ENCODE data around the gene HDAC1.
A peak's percentile ranks its signal among the peaks of the same experiment; 100 is the strongest.
"Not testable (repeated sequence)": the region's sequence is repeated elsewhere in the genome, so short reads cannot be mapped to it uniquely, and the experiment has no call there.

Gene HDAC1

DNA sequence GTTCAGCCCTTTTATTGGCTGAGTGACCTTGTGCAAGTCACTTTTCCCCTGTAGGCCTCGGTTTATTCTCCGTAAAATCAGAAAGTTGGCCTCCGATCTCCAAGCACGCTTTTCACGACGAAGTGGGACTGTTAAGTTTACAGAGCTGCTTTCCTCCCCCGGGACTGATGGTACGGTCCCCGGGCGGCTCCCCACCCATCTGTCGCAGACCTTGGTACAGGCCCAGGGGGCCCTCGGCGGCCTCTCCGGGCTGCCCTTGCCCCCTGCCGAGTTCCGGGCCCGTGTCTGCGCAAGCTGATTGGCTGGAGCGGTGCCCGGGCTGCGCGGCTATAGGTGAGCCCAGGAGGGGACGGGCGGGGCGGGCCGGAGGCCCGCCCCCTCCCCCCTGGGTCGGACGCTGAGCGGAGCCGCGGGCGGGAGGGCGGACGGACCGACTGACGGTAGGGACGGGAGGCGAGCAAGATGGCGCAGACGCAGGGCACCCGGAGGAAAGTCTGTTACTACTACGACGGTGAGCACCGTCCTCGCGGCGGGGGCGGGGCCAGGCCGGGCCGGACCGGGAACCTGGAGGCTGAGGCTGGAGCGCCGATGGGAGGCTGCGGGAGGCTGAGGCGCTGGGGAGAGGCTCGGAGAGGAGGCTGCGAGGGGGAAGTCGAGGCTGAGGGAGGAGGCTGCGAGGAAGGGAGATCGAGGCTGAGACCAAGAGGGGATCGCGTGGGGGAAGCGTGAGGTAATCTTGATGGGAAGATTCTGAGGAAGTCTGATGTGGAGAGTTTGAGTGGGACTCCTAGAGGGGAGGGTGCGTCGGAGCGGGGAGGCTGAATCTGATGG is at the start of gene HDAC1:
Gene HDAC1 (plus strand): TSS at position 376 of the 831 bp plus-strand sequence. CDS start 87 bp downstream, at position 463.
- peak; percentile 99 for DNase-seq

- no peak for DNase-seq
Measured at GRCh38 chr1:32242341-32242851, 49.5 kb upstream of the HDAC1 start.

DNA sequence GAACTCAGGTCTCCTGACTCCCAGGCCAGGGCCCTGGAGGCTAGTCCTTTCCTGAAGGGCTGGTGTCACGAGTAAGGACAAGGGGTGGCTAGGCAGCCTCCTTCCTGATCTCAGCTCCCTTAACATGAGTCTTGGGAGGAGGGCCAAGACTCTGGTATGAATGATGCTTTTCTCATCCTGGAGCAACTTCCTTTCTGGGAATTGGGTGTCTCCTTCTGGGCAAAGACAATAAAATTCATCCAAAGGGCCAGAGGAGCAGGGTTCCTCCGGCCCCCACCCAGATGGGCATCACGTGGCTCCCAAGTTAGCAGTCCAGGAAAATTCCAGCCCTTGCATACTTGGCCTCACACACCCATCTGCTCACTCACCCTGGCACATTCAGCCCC is 45.0 kb upstream of the HDAC1 start, which contains the start of gene FAM167B:
Gene FAM167B (plus strand): TSS at position 335 of the 386 bp plus-strand sequence. CDS start 200 bp downstream, outside the sequence.
- DNase-seq = no peak

GRCh38 chr1:32247452-32247851 is 44.4 kb upstream of the HDAC1 start:
- no peak for DNase-seq

- peak; percentile 80 to 82 for DNase-seq
Measured at GRCh38 chr1:32247983-32248889, 43.6 kb upstream of the HDAC1 start.

- DNase-seq = peak; percentile 87 to 90
Measured at GRCh38 chr1:32249831-32250525, 41.9 kb upstream of the HDAC1 start.

GRCh38 chr1:32250893-32251716 is 40.8 kb upstream of the HDAC1 start, which contains the start of gene LCK:
TSS of gene LCK (plus strand) at chr1:32251265. CDS start at chr1:32274330, 23,065 bp downstream.
- DNase-seq = peak; percentile 60

DNA sequence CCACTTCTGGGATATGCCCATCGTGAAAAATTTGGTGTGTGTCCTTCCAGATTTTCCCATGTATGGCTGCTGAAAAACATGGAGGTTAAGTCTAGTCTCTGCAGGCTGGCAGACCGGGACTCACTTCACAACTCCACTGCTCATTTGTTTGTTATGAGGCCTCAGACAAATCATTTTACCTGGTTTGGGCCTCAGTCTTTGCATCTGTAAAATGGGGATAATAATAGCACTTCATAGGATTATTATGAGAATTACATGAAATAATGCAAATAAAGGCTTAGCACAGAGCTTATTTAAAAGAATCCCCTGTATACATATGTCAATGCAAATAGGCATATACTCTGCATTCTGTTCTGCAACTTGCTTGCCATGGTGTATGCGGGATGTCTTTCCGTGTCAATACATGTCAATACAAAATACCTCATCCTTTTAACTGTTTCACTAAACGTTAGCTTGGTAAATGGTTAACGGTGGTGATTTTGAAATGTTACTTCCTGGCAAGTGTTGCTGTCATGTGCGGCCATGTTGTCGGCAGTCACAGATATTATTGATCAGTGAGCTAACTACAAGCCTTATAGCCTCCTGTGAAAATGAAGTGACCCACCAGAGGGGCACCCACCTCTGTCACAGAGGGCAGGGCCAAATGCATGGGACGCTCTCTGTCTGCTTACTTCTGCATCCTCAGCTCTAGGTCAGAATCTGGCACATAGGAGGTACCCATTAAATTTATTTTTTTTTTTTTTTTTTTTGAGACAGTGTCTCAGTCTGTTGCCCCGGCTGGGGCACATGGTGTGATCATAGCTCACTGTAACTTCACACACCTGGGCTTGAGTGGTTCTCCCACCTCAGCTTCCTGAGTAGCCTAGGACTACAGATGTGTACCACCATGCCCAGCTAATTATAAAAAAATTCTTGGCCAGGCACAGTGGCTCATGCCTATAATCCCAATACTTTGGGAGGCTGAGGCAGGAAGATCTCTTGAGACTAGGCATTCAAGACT is 36.5 kb upstream of the HDAC1 start:
- DNase-seq = peak in 1 of 2 donors; percentile 41

DNA sequence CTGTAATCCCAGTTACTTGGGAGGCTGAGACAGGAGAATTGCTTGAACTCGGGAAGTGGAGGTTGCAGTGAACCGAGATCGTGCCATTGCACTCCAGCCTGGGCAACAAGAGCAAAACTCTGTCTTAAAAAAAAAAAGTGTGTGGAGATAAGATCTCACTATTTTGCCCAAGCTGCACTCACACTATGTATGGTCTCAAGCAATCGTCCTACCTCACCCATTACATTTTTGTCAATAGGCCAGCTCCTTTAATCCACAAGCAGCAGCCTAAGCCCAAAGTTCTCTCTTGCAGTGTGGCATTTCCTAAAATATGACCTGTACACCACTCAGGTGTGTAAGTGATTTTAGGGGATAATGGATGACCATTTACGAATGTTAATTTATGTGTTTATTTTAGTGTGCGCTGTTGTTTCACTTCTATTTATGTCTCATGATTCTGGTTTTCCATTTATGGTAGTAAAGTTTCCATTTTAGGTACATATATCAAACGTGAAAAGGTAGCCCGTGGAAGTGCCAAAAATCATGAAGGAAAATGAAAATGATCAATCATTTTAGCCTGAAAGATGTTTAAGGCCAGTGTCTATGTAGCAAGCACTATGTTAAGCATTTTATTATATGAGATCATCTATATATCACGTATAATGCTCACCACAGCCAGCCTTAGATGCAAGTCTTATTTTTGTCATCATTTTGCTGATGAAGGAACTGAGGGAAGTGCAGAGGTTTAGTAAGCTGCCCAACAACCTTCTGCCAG is 35.2 kb upstream of the HDAC1 start:
- DNase-seq = peak in 1 of 2 donors; percentile 33

DNA sequence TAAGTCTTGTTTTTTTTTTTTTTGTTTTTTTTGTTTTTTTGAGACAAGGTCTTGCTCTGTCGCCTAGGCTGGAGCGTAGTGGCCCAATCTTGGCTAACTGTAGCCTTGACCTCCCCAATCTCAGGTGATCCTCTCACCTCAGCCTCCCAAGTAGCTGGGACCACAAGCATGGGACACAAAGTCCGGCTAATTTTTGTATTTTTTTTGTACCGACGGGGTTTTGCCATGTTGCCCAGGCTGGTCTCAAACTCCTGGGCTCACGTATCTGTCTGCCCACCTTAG is 34.7 kb upstream of the HDAC1 start:
- DNase-seq = no peak

- not testable (repeated sequence) for DNase-seq
Measured at GRCh38 chr1:32263236-32263593, 28.7 kb upstream of the HDAC1 start.

DNA sequence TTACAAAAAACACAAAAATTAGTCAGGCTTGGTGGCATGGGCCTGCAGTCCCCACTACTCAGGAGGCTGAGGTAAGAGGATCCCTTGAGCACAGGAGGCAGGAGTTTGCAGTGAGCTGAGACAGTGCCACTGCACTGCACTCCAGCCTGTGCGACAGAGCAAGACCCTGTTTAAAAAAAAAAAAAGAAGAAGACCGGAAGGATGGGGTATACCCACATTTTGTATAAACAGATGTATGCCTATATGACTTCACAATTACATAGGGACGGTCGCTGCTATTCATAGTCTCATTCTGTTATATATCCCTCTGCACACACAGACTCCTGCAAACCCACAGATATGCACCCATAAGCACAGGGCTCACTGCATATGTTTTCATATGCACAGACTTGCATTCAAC is 28.1 kb upstream of the HDAC1 start:
- peak in 1 of 2 donors; percentile 19 for DNase-seq

- DNase-seq = no peak
Measured at GRCh38 chr1:32265846-32266245, 26.0 kb upstream of the HDAC1 start.

GRCh38 chr1:32266921-32267591 is 24.8 kb upstream of the HDAC1 start:
- DNase-seq = peak in 1 of 2 donors; percentile 37

GRCh38 chr1:32269744-32270143 is 22.1 kb upstream of the HDAC1 start:
- no peak for DNase-seq

DNA sequence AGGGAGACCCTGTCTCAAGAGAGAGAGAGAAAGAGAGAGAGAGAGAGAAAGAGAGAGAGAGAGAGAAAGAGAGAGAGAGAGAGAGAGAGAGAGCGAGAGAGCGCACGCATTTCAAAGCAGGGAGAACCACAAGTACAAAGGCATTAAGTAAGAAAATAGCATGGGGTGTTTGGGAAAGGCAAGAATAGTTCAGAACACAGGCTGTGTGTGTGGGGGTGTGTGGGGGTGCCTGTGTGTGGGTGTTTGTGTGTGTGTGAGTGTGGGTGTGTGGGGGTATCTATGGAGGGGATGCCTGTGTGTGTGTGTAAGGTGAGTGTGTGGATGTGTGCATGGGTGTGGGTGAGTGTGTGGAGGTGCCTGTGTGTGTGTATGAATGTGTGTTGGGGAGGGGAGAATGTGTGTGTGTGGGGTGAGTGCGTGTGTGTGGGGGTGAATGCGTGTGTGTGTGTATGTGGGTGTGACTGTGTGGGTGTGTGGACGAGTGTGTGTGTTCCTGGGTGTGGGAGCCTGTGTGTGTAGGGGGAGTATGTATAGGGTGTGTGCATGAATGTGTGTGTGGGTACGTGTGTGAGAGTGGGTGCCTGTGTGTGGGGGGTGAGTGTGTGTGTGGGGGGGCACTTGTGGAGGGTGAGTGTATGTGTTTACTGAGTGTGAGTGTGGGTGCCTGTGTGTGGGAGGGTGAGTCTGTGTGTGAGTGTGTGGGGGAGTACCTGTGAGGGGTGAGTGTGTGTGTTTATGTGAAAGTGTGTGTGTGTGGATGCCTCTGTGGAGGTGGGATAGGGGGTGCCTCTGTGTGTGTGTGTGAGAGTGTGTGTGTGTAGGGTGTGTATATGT is 19.1 kb upstream of the HDAC1 start:
- DNase-seq = peak in 1 of 2 donors; percentile 48

DNA sequence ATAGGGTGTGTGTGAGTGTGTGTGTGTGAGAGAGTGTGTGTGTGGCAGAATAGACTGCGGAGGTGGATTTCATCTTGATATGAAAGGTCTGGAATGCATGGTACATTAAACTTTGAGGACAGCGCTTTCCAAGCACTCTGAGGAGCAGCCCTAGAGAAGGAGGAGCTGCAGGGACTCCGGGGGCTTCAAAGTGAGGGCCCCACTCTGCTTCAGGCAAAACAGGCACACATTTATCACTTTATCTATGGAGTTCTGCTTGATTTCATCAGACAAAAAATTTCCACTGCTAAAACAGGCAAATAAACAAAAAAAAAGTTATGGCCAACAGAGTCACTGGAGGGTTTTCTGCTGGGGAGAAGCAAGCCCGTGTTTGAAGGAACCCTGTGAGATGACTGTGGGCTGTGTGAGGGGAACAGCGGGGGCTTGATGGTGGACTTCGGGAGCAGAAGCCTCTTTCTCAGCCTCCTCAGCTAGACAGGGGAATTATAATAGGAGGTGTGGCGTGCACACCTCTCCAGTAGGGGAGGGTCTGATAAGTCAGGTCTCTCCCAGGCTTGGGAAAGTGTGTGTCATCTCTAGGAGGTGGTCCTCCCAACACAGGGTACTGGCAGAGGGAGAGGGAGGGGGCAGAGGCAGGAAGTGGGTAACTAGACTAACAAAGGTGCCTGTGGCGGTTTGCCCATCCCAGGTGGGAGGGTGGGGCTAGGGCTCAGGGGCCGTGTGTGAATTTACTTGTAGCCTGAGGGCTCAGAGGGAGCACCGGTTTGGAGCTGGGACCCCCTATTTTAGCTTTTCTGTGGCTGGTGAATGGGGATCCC is 18.3 kb upstream of the HDAC1 start:
- peak; percentile 77 to 81 for DNase-seq

Measured in CD4-positive, alpha-beta T cell treated with Interleukin-1 beta for 1 hour (primary cell).